Epithelial cell of esophagus (primary cell): ENCODE measurements around the gene PELI2.

Experiments used
- DNase-seq: peaks from one replicate; pipeline ENCODE4 v3.0.0; 2010; ENCODE audit warnings: low read depth
- H3K4me3 ChIP-seq: 2 replicates; pipeline ENCODE4 v1.5.1; 2011; ENCODE audit warnings: mild to moderate bottlenecking, low read length, control low read depth
- TF ChIP-seq, protein P1 (sequence below): IDR thresholded peaks from 2 replicates; pipeline ENCODE4 v1.5.1; 2011; ENCODE audit warnings: low read depth, mild to moderate bottlenecking, low read length, control low read depth, inconsistent platforms; ENCODE audit not compliant: insufficient read depth; ENCODE audit errors: missing control alignments

Gene PELI2

GRCh38 chr14:56135001-56135400 is 16.8 kb downstream of the PELI2 start:
- DNase-seq = no peak
- TF ChIP-seq, protein P1, sequence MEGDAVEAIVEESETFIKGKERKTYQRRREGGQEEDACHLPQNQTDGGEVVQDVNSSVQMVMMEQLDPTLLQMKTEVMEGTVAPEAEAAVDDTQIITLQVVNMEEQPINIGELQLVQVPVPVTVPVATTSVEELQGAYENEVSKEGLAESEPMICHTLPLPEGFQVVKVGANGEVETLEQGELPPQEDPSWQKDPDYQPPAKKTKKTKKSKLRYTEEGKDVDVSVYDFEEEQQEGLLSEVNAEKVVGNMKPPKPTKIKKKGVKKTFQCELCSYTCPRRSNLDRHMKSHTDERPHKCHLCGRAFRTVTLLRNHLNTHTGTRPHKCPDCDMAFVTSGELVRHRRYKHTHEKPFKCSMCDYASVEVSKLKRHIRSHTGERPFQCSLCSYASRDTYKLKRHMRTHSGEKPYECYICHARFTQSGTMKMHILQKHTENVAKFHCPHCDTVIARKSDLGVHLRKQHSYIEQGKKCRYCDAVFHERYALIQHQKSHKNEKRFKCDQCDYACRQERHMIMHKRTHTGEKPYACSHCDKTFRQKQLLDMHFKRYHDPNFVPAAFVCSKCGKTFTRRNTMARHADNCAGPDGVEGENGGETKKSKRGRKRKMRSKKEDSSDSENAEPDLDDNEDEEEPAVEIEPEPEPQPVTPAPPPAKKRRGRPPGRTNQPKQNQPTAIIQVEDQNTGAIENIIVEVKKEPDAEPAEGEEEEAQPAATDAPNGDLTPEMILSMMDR = no peak
- no peak overlapping the region for H3K4me3 ChIP-seq

- H3K4me3 ChIP-seq = no peak overlapping the region
- DNase-seq = no peak
- TF ChIP-seq, protein P1 = no peak
Measured at GRCh38 chr14:56135668-56136067, 17.5 kb downstream of the PELI2 start.

- no peak for DNase-seq
- no peak overlapping the region for H3K4me3 ChIP-seq
- TF ChIP-seq, protein P1 = no peak
Measured at GRCh38 chr14:56136571-56137452, 18.6 kb downstream of the PELI2 start.

- DNase-seq = no peak
- H3K4me3 ChIP-seq = no peak overlapping the region
- TF ChIP-seq, protein P1 = no peak
Measured at GRCh38 chr14:56137453-56137807, 19.2 kb downstream of the PELI2 start.

DNA sequence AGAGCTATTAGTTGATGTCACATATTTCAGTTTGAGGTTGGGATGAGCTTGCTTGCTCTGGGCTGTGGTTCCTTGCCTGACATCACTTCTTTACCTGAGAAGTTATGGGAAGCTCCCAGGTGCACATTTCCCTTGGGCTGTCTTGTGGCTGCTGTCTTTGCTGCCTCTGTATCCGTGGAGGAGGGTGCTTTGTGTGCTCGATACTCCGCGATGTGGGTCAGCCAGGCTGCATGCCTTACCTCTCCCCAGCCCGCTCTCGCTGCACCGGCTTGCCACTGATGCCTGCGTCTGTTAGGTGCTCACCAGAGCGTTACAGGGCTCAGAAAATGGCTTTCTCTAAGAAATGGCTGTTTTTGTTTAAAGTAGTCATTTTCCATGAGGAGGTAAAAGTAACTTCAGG is 19.6 kb downstream of the PELI2 start:
- no peak for DNase-seq
- TF ChIP-seq, protein P1 = no peak
- no peak overlapping the region for H3K4me3 ChIP-seq

- H3K4me3 ChIP-seq = no peak overlapping the region
Measured at GRCh38 chr14:56138928-56139327, 20.7 kb downstream of the PELI2 start.

More at GRCh38 chr14:56138928-56139327, 20.7 kb downstream of the PELI2 start:
- DNase-seq = no peak
- TF ChIP-seq, protein P1 = no peak
